SK-N-SH treated with all-trans-retinoic acid at 6 μM for 48 hours (cell line): ENCODE data around the gene KRT9.

Experiments
- ATAC-seq: fragments of 200-7000 bp; cut with Tn5 transposase; 3 replicates; pipeline ENCODE4 v1.9.1; 2020; ENCODE audit warnings: mild to moderate bottlenecking, moderate library complexity
- ARNTL ChIP-seq: fragments of 450-650 bp; formaldehyde crosslinking; IDR thresholded peaks from 2 replicates; pipeline ENCODE4 v1.5.0; 2020; ENCODE audit warnings: low read depth, mild to moderate bottlenecking, moderate library complexity, borderline replicate concordance
- BACH2 ChIP-seq: fragments of 250-450 bp; sonication (Bioruptor Pico); IDR thresholded peaks from 2 replicates; pipeline ENCODE4 v1.9.0; 2021; ENCODE audit warnings: mild to moderate bottlenecking, borderline replicate concordance
- CREB5 ChIP-seq: fragments of 250-450 bp; sonication (Bioruptor Pico); IDR thresholded peaks from 2 replicates; pipeline ENCODE4 v1.5.1; 2020; ENCODE audit warnings: low read depth, mild to moderate bottlenecking, moderate library complexity
- CSRNP3 ChIP-seq: fragments of 250-450 bp; sonication (Bioruptor Pico); IDR thresholded peaks from 2 replicates; pipeline ENCODE4 v1.5.1; 2021; ENCODE audit warnings: mild to moderate bottlenecking, moderate library complexity
- ESRRG ChIP-seq: fragments of 250-450 bp; sonication (Bioruptor Pico); IDR thresholded peaks from 2 replicates; pipeline ENCODE4 v1.6.1; 2021; ENCODE audit warnings: mild to moderate bottlenecking
- GLIS3 ChIP-seq: fragments of 250-450 bp; sonication (Bioruptor Pico); IDR thresholded peaks from 2 replicates; pipeline ENCODE4 v1.5.0; 2020; ENCODE audit warnings: mild to moderate bottlenecking, moderate library complexity
- ISL1 ChIP-seq: fragments of 250-450 bp; sonication (Bioruptor Pico); IDR thresholded peaks from 2 replicates; pipeline ENCODE4 v2.1.2; 2022; ENCODE audit warnings: mild to moderate bottlenecking, moderate library complexity
- OSR1 ChIP-seq: fragments of 250-450 bp; sonication (Bioruptor Pico); IDR thresholded peaks from 2 replicates; pipeline ENCODE4 v1.8.0; 2022; ENCODE audit warnings: moderate library complexity, mild to moderate bottlenecking, inconsistent platforms
- PATZ1 ChIP-seq: fragments of 250-450 bp; sonication (Bioruptor Pico); IDR thresholded peaks from 2 replicates; pipeline ENCODE4 v1.8.0; 2020; ENCODE audit warnings: mild to moderate bottlenecking, moderate library complexity, borderline replicate concordance
- POU6F1 ChIP-seq: fragments of 250-450 bp; sonication (Bioruptor Pico); IDR thresholded peaks from 2 replicates; pipeline ENCODE4 v1.8.0; 2021; ENCODE audit warnings: low read depth, mild to moderate bottlenecking, moderate library complexity, borderline replicate concordance
- PPARA ChIP-seq: fragments of 250-450 bp; sonication (Bioruptor Pico); IDR thresholded peaks from 2 replicates; pipeline ENCODE4 v1.5.0; 2020; ENCODE audit warnings: mild to moderate bottlenecking, borderline replicate concordance
- RARB ChIP-seq: fragments of 250-450 bp; sonication (Bioruptor Pico); IDR thresholded peaks from 2 replicates; pipeline ENCODE4 v1.8.0; 2021; ENCODE audit warnings: mild to moderate bottlenecking, moderate library complexity
- SNAI2 ChIP-seq: fragments of 250-450 bp; sonication (Bioruptor Pico); IDR thresholded peaks from 2 replicates; pipeline ENCODE4 v1.5.0; 2020; ENCODE audit warnings: mild to moderate bottlenecking, moderate library complexity
- TCF4 ChIP-seq: fragments of 250-450 bp; sonication (Bioruptor Pico); IDR thresholded peaks from 2 replicates; pipeline ENCODE4 v1.8.0; 2021; ENCODE audit warnings: mild to moderate bottlenecking, moderate library complexity, borderline replicate concordance
- TOX ChIP-seq: fragments of 250-450 bp; sonication (Bioruptor Pico); IDR thresholded peaks from 2 replicates; pipeline ENCODE4 v1.8.0; 2021; ENCODE audit warnings: mild to moderate bottlenecking, moderate library complexity, borderline replicate concordance
- TSHZ2 ChIP-seq: fragments of 250-450 bp; sonication (Bioruptor Pico); IDR thresholded peaks from 2 replicates; pipeline ENCODE4 v1.5.0; 2020; ENCODE audit warnings: mild to moderate bottlenecking, moderate library complexity
- ZC3H10 ChIP-seq: fragments of 250-450 bp; sonication (Bioruptor Pico); IDR thresholded peaks from 2 replicates; pipeline ENCODE4 v1.5.1; 2021; ENCODE audit warnings: mild to moderate bottlenecking, moderate library complexity
- ZFP3 ChIP-seq: fragments of 250-450 bp; sonication (Bioruptor Pico); IDR thresholded peaks from 2 replicates; pipeline ENCODE4 v1.5.0; 2020; ENCODE audit warnings: mild to moderate bottlenecking, moderate library complexity
- ZFP30 ChIP-seq: fragments of 450-650 bp; formaldehyde crosslinking; IDR thresholded peaks from 2 replicates; pipeline ENCODE4 v1.5.0; 2022; ENCODE audit warnings: mild to moderate bottlenecking, moderate library complexity
- ZNF565 ChIP-seq: fragments of 450-650 bp; formaldehyde crosslinking; conservative IDR thresholded peaks from 2 replicates; pipeline ENCODE4 v1.5.0; 2020; ENCODE audit warnings: low read depth, mild to moderate bottlenecking, moderate library complexity
- ZNF70 ChIP-seq: fragments of 450-650 bp; formaldehyde crosslinking; IDR thresholded peaks from 2 replicates; pipeline ENCODE4 v1.5.0; 2020; ENCODE audit warnings: mild to moderate bottlenecking, moderate library complexity
- ZNF8 ChIP-seq: fragments of 450-650 bp; formaldehyde crosslinking; IDR thresholded peaks from 2 replicates; pipeline ENCODE4 v1.5.0; 2020; ENCODE audit warnings: mild to moderate bottlenecking, moderate library complexity

The KRT9 gene

GRCh38 chr17:41614098-41614497 lies 42.2 kb upstream of the KRT9 start:
- TF ChIP-seq ZNF8 = no peak
- TF ChIP-seq TSHZ2 (CRISPR knock-in tag) = no peak
- TF ChIP-seq ZFP30 = no peak
- TF ChIP-seq ZNF565 = no peak
- no peak for TF ChIP-seq TCF4 (CRISPR knock-in tag)
- TF ChIP-seq TOX (CRISPR knock-in tag) = no peak
- TF ChIP-seq ZC3H10 (CRISPR knock-in tag) = no peak
- no peak for TF ChIP-seq RARB (CRISPR knock-in tag)
- no peak for TF ChIP-seq SNAI2
- TF ChIP-seq OSR1 (CRISPR knock-in tag) = no peak
- no peak for TF ChIP-seq ZFP3 (CRISPR knock-in tag)
- no peak for TF ChIP-seq ZNF70
- no peak for TF ChIP-seq PPARA (CRISPR knock-in tag)
- no peak for TF ChIP-seq GLIS3
- TF ChIP-seq ARNTL (CRISPR knock-in tag) = no peak
- no peak for TF ChIP-seq CREB5 (CRISPR knock-in tag)
- no peak for TF ChIP-seq ESRRG (CRISPR knock-in tag)
- TF ChIP-seq PATZ1 = no peak
- TF ChIP-seq POU6F1 (CRISPR knock-in tag) = no peak
- TF ChIP-seq CSRNP3 (CRISPR knock-in tag) = no peak
- TF ChIP-seq, all 23 proteins: peak for 0
- no peak for ATAC-seq

- ATAC-seq = no peak
- TF ChIP-seq OSR1 (CRISPR knock-in tag) = no peak
- TF ChIP-seq POU6F1 (CRISPR knock-in tag) = no peak
- TF ChIP-seq ZNF8 = no peak
- no peak for TF ChIP-seq ZNF565
- no peak for TF ChIP-seq ZFP3 (CRISPR knock-in tag)
- no peak for TF ChIP-seq BACH2 (CRISPR knock-in tag)
- no peak for TF ChIP-seq ISL1 (CRISPR knock-in tag)
- no peak for TF ChIP-seq ZFP30
- TF ChIP-seq TCF4 (CRISPR knock-in tag) = no peak
- no peak for TF ChIP-seq PPARA (CRISPR knock-in tag)
- no peak for TF ChIP-seq ARNTL (CRISPR knock-in tag)
- no peak for TF ChIP-seq ZC3H10 (CRISPR knock-in tag)
- no peak for TF ChIP-seq TSHZ2 (CRISPR knock-in tag)
- TF ChIP-seq CSRNP3 (CRISPR knock-in tag) = no peak
- no peak for TF ChIP-seq RARB (CRISPR knock-in tag)
- TF ChIP-seq ESRRG (CRISPR knock-in tag) = no peak
- TF ChIP-seq GLIS3 = no peak
Measured at GRCh38 chr17:41613277-41614082, 41.6 kb upstream of the KRT9 start.
